Measurements from ENCODE around the gene USP31.

Gene USP31

GRCh38 chr16:23149267-23149992 lies at the start of gene USP31:
USP31 (minus strand) TSS chr16:23149452; CDS start chr16:23149270, 182 bp downstream.
- peak; percentile 97 for DNase-seq

GRCh38 chr16:23196539-23196938 lies 47.3 kb upstream of the USP31 start:
- no peak for DNase-seq

- DNase-seq = no peak
Measured at GRCh38 chr16:23195366-23195978, 46.2 kb upstream of the USP31 start.

GRCh38 chr16:23194497-23195221 lies 45.4 kb upstream of the USP31 start:
- no peak for DNase-seq

- DNase-seq = no peak
Measured at GRCh38 chr16:23188911-23189310, 39.7 kb upstream of the USP31 start.

- DNase-seq = no peak
Measured at GRCh38 chr16:23187341-23187740, 38.1 kb upstream of the USP31 start.

GRCh38 chr16:23186171-23186570 lies 36.9 kb upstream of the USP31 start:
- no peak for DNase-seq

- DNase-seq = no peak
Measured at GRCh38 chr16:23185656-23186055, 36.4 kb upstream of the USP31 start.

- no peak for DNase-seq
Measured at GRCh38 chr16:23183543-23183862, 34.3 kb upstream of the USP31 start.

- peak; percentile 44 for DNase-seq
Measured at GRCh38 chr16:23182679-23183542, 33.7 kb upstream of the USP31 start, which contains the start of gene SCNN1G. SCNN1G (plus strand) TSS chr16:23182745; CDS start chr16:23186272, 3,527 bp downstream.

- DNase-seq = peak; percentile 93
Measured at GRCh38 chr16:23182206-23182678, 33.0 kb upstream of the USP31 start.

- DNase-seq = no peak
Measured at GRCh38 chr16:23181506-23181905, 32.3 kb upstream of the USP31 start.

GRCh38 chr16:23175651-23176050 lies 26.4 kb upstream of the USP31 start:
- no peak for DNase-seq

GRCh38 chr16:23174622-23175021 lies 25.4 kb upstream of the USP31 start:
- DNase-seq = no peak

GRCh38 chr16:23172994-23173393 lies 23.7 kb upstream of the USP31 start:
- DNase-seq = no peak

GRCh38 chr16:23172583-23172982 lies 23.3 kb upstream of the USP31 start:
- DNase-seq = no peak

GRCh38 chr16:23164736-23165135 lies 15.5 kb upstream of the USP31 start:
- DNase-seq = no peak

GRCh38 chr16:23163921-23164320 lies 14.7 kb upstream of the USP31 start:
- DNase-seq = no peak

GRCh38 chr16:23160574-23160973 lies 11.3 kb upstream of the USP31 start:
- no peak for DNase-seq

GRCh38 chr16:23160082-23160481 lies 10.8 kb upstream of the USP31 start:
- no peak for DNase-seq

GRCh38 chr16:23158114-23158513 lies 8.9 kb upstream of the USP31 start:
- no peak for DNase-seq

GRCh38 chr16:23156946-23157460 lies 7.8 kb upstream of the USP31 start:
- no peak for DNase-seq

- no peak for DNase-seq
Measured at GRCh38 chr16:23156110-23156509, 6.9 kb upstream of the USP31 start.
